SH-SY5Y (cell line): ENCODE data around the gene NLRP9.

Experiments used
- GATA2 ChIP-seq: IDR thresholded peaks from 2 replicates; pipeline ENCODE4 v1.6.1; 2011; ENCODE audit warnings: mild to moderate bottlenecking, low read depth, low read length
- GATA3 ChIP-seq: IDR thresholded peaks from 2 replicates; pipeline ENCODE4 v1.6.1; 2011; ENCODE audit warnings: low read depth, mild to moderate bottlenecking, low read length, moderate library complexity

- TF ChIP-seq GATA2 (no peak), GATA3 (no peak)
Measured at GRCh38 chr19:55659822-55660221, 78.4 kb downstream of the NLRP9 start.
